Stimulated activated CD4-positive, alpha-beta T cell treated with anti-CD3 and anti-CD28 coated beads, Interleukin-4, amount 100 ng/mL, for 4 hours (primary cell): Measurements from ENCODE around the gene GPC6.

ENCODE experiments used
- DNase-seq, 2 experiments: peaks; one replicate each; pipeline ENCODE4 v3.0.0-alpha.2; 2020

Gene GPC6

GRCh38 chr13:93872786-93873347 lies 646.3 kb downstream of the GPC6 start:
- no peak for DNase-seq

DNA sequence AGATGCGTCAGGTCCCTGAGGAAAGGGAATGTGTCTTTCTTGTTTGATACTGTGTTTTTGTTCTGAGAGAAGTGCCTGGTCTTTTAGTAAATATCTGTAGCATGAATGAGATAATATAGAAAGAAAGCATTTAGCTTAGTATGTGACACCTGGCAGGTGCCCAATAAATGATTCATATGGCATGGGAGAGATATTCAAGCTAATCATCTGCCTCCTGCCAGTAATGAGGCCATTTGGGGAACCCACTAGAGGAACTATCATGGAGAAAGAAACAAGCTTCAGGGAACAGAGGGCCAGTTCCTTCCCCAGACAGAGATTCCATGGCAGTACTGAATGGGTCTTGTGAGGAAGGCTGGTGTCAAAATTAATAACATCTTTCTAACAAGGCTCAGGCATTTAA lies 648.9 kb downstream of the GPC6 start:
- DNase-seq = no peak

- no peak for DNase-seq
Measured at GRCh38 chr13:93876236-93876635, 649.6 kb downstream of the GPC6 start.

DNA sequence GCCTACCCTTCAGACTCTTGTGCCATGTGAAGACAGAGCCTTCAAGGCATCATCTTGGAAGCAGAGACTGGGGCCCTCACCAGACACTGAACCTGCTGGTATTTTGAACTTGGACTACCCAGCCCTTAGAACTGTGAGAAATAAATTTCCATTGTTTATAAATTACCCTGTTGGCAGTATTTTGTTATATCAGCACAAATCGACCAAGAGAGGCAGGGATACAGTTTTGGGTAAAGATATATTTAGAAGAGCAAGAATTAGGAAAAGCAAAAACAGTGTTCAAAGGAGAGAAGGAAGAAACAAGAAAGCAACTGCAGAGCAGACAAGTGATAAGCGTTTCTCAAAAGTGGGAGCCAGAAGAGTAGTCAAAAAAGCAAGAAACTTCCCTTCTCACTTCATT lies 652.1 kb downstream of the GPC6 start:
- no peak for DNase-seq

GRCh38 chr13:93881411-93881810 lies 654.8 kb downstream of the GPC6 start:
- no peak for DNase-seq

GRCh38 chr13:93882086-93882651 lies 655.6 kb downstream of the GPC6 start:
- DNase-seq = no peak

DNA sequence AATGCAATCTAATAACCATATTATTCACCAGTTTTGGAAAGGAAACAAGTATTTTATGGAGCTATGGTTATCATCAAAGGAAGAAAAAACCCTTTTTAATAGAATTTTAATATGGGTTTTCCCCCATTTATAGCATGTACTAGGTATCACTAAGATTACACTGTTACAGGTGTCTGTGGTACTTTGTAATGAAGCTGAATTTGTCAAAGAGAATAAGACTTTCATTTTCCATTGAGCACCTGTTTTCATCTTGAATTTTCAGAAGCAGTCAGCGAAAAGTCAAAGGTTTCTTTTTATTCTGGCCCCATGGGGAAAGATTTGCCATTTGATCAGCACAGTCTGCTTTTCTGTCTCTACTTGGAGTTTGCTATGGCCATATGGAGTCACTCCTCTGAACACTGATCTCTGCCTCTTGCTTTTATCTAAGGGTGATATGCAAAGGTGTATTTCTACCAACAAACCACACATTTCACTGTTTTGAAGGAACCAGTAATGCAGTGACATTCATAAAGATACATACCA lies 662.9 kb downstream of the GPC6 start:
- DNase-seq = no peak

GRCh38 chr13:93899981-93900380 lies 673.4 kb downstream of the GPC6 start:
- no peak for DNase-seq

DNA sequence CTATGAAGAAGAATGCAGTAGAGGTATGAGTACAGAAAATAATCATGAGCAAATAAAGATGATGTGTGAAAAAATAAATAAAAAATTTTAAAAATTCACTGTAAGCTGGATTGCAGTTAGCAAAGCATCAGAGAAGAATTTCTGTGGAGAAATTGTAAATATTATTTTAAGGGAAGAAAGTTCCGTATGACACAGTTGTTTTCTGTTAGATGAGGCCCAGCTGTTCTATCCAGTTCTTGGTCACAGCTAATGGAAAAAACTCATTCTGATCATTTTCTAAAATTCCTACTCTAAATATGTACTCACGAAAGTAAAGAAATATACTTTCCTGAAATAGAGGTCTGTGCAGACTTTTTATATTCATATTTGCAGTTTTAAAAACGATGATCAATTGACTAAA lies 674.1 kb downstream of the GPC6 start:
- no peak for DNase-seq

DNA sequence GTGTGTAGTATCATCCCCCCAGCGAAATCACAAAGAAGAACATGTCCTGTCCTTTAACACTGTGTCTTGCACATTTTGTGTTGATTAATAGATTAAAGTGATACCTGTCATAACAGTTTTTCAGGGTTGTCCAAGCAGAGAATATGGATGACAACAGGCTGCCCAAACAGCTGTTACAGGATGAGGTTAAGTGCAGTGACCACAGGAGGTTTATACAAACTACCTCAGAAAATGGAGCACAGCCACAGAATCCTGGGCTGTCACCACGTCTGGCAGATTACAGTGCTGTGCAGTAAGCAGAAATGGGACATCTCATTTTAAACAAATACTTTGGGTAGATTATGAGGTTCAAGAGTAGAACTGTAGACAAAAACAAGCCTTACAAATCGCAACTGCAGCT lies 677.3 kb downstream of the GPC6 start:
- no peak for DNase-seq

GRCh38 chr13:93915269-93915809 lies 688.7 kb downstream of the GPC6 start:
- DNase-seq = no peak

DNA sequence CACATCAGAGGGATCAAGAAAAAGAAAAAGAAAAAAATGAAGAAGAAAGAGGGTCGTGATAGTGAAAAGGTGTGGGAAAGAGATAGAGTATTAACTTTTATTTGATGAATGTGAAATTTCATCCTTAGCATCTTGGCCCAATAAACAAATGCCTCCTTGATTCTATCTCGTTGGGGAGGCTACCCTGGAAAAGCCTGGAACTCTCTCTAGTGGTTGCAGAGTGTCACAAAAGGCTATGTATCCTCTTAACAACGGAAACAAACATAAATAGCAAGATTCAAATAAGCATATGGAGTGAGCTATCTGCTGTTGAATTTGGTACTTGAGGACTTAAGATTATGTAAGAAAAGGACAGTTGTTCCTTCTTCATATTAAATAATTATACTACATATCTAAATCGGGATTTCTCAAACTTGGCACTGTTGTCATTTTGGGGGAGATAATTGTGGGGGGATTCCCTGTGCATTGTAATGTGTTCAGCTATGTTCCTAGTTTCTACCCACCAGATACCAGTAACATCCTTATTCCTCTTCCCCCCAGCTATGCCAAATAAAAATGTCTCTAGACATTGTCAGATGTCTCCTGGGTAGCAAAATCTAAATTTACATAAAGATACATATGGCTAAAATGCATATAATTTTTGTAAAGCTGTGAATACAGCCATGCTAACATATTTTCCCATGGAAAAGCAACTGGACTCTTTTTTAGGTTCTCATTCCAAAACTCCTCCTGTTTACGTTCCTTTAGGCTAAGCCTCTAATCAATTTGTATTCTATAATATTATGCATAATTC lies 695.7 kb downstream of the GPC6 start:
- DNase-seq = no peak

DNA sequence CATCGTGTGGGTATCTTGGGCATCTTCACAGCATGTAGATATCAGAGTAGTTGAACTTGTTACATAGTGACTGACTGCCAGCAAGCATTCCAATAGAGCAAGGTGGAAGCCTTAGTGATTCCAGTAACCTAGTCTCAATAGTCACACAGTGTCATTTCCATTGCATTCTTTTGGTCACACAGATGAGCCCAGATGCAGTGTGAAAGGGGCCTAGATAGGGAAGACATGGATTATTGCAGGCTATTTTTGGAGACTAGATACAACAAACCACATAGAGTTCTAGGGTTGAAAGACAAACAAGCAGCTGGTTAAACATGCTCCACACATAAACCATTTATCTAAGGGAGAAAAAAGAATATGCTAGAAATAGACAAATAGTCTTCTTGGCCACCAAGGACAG lies 699.4 kb downstream of the GPC6 start:
- DNase-seq = no peak

GRCh38 chr13:93926425-93926824 lies 699.8 kb downstream of the GPC6 start:
- no peak for DNase-seq

- no peak for DNase-seq
Measured at GRCh38 chr13:93927431-93927830, 700.8 kb downstream of the GPC6 start.

- DNase-seq = no peak
Measured at GRCh38 chr13:93932901-93933300, 706.3 kb downstream of the GPC6 start.

DNA sequence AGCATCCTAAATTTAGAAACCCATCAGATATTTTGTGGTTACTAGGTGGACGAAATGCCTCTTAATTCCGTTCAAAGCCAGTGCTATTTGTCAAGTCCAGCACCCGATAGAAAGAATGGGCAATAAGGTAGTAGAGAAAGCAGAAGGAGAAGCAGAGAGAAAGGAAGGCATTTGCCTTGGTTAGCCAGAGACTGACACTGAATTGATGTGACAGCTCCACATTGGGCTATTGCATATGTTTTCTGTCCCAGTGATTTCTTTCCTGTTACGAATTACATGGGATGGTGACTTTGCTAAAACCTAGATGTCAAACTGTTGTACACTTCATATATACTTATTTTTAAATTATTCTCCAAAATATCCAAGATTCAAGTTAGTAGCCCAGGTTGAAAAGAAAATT lies 710.3 kb downstream of the GPC6 start:
- no peak for DNase-seq

DNA sequence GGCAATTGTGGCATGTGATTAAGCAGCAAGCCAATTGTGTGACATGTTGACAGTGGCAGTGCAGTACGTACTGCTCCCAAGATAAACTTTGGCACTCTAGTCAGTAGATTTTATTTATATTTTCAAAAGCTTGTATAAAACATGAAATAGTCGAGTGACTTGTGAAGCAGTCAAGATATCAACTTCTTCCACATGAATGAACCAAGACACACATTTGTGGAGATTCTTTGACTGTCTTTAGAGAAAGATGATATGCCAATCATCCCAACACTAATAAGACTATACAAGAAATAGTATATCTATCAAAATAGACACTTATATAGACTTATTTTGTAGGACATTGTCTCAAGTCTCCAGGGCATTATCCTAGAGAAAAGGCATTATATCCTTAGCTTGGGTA lies 714.8 kb downstream of the GPC6 start:
- no peak for DNase-seq

GRCh38 chr13:93942016-93942415 lies 715.4 kb downstream of the GPC6 start:
- DNase-seq = no peak

DNA sequence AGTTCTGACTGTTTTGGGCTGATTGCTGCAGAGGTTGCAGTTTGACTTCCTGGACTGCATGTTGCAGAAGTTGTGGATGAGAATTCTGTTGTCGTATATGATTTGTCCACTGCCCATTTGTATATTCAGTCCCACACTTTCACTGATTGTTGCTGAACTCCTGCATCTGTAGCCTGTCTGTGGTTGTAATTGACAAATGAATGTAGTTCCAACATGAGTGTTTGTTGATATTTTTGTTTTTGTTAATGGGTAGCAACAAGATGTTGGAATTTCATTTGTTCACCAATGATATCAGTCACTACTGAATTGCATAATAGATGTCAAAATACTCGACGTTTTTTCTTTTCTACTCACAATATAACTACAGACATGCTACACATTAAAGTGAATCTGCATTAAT lies 719.0 kb downstream of the GPC6 start:
- DNase-seq = no peak

- DNase-seq = no peak
Measured at GRCh38 chr13:93946994-93947393, 720.4 kb downstream of the GPC6 start.

GRCh38 chr13:93947651-93948050 lies 721.0 kb downstream of the GPC6 start:
- DNase-seq = no peak

DNA sequence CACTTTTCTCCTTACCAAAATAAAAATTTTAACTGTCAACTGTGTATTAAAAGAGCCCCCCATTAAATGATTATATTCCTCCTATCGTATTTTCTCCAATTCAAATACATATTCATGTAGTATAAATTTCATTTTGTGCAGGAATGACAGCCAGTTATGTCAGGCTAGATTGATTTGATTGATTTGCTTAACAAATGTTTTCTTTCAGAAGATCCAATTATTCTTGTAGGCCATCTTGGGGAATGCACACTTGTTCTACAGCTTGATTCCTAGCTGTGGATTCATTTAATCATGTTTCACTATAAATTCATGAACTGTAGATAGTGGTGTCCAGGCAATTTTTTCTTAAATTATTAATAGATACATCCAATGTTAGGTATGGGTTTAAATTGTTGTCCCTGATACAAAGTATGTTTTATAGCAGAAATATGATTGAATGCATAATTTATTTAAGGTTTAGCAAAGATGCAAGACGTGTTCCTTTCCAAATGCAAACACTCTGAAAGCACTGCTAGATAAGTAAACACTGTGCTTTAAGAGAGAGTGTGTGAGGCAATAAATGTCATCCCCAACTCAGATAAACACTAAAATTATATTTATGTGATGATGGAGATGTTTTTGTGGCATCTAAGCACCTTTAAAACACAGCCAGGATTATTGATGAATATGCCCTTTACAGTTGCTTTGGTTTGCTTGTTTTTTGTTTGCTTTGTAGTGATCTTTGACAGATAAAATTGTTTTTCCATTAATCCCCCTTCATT lies 721.7 kb downstream of the GPC6 start:
- DNase-seq = no peak
